Islet of Langerhans (tissue), 1 donor: ENCODE results near the gene PARP3.

ENCODE experiments used
- FAIRE-seq: peaks from one replicate; lab custom pipeline; 2011; peaks lifted over from hg19 to GRCh38; lab: Jason Lieb, UNC

The PARP3 gene

GRCh38 chr3:51948016-51948580, 5.9 kb downstream of the PARP3 start:
- FAIRE-seq = no peak

GRCh38 chr3:51949121-51949520, 7.0 kb downstream of the PARP3 start:
- FAIRE-seq = no peak

GRCh38 chr3:51950899-51951298, 8.7 kb downstream of the PARP3 start:
- no peak for FAIRE-seq

- no peak for FAIRE-seq
These were observed 11.3 kb downstream of the PARP3 start for GRCh38 chr3:51953445-51953844.

- FAIRE-seq = no peak
These were observed 11.9 kb downstream of the PARP3 start for GRCh38 chr3:51954105-51954504.

- FAIRE-seq = no peak
These were observed 12.6 kb downstream of the PARP3 start for GRCh38 chr3:51954713-51955112.

- FAIRE-seq = no peak
These were observed 13.2 kb downstream of the PARP3 start, which contains the start of gene GPR62 for GRCh38 chr3:51955175-51955892. TSS of gene GPR62 (plus strand) at chr3:51955381. CDS start at chr3:51955653, 272 bp downstream.

GRCh38 chr3:51955893-51956770, 14.0 kb downstream of the PARP3 start:
- FAIRE-seq = no peak

GRCh38 chr3:51957520-51958205, 15.5 kb downstream of the PARP3 start:
- FAIRE-seq = no peak

- no peak for FAIRE-seq
These were observed 16.7 kb downstream of the PARP3 start for GRCh38 chr3:51958603-51959521.

- FAIRE-seq = no peak
These were observed 17.5 kb downstream of the PARP3 start for GRCh38 chr3:51959651-51960050.

GRCh38 chr3:51960386-51960785, 18.2 kb downstream of the PARP3 start:
- FAIRE-seq = no peak

- no peak for FAIRE-seq
These were observed 18.8 kb downstream of the PARP3 start for GRCh38 chr3:51961011-51961410.

GRCh38 chr3:51961602-51962569, 19.7 kb downstream of the PARP3 start:
- FAIRE-seq = no peak

GRCh38 chr3:51962854-51963530, 20.8 kb downstream of the PARP3 start:
- FAIRE-seq = no peak

GRCh38 chr3:51963951-51964451, 21.8 kb downstream of the PARP3 start:
- FAIRE-seq = no peak

GRCh38 chr3:51964521-51964920, 22.4 kb downstream of the PARP3 start:
- no peak for FAIRE-seq

GRCh38 chr3:51966016-51966415, 23.9 kb downstream of the PARP3 start:
- FAIRE-seq = no peak

- no peak for FAIRE-seq
These were observed 24.3 kb downstream of the PARP3 start for GRCh38 chr3:51966486-51966885.
